ENCODE results near the gene CHD5. TPM values are rescaled to one million over a fixed set of nuclear protein-coding genes. Genes with fewer than 3 reads are reported as not detected.

The CHD5 gene
- total RNA-seq, 1 experiment from 2014 or later = 6.1 TPM

DNA sequence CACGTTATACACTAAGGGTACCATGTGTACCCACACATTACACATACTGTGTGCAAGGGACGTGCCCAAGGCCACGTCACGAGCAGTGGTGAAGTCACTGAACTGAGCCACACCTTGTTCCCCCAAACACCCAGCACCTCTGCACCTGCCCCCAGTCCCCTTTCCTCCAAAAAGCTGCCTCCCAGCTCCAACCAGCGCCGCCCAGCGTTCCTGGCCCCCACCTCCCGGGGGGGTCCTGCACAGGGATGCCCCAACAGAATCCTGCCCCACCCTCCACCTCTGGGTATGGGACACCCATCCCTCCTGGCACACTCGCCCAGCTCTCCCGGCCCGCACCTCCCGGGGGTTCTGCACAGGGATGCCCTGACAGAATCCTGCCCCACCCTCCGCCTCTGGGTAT, 54.1 kb downstream of the CHD5 start (continued):
- TF ChIP-seq REST (IDR thresholded peaks at IDR 0.05; ENCODE audit: low read depth) (no peak), POLR2A (IDR thresholded peaks at IDR 0.05; ENCODE audit: borderline replicate concordance, extremely low read depth, insufficient read depth, insufficient read length) (no peak), CBX3 (IDR thresholded peaks at IDR 0.05; ENCODE audit: low read depth) (no peak)

DNA sequence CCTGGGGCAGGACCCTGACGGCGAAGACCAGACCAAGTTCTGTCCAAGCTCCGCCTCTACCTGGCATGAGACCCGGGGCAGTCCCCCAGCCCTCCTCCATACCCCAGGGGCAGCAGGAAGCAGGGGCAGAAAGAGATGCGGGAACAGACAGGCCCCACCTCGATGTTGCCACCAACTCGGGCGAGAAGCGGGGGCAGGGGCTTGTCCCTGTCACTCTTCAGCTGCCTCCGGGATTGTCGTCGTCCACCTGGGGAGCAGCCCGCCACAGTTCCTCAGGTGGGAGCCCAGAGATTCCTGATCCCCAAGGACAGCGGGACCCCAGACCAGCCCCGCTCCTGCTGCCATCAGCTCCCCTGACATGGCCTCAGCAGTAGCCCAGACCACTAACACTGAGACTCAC, 54.8 kb downstream of the CHD5 start:
- Histone ChIP-seq H3K4me1 (ENCODE audit: control insufficient read depth in 1 of 2, insufficient read depth in 2 of 2, low read length in 2 of 2) (peaks cover 8 to 15% of the 10 kb centered on the region in 2 experiments; a peak in 3 of 4 replicates), H3K36me3 (ENCODE audit: control insufficient read depth in 1 of 2, insufficient read depth in 2 of 2, low read length in 2 of 2) (no peaks in the 10 kb centered on the region), H3K4me3 (replicated peaks in 1 of 2; ENCODE audit: low read depth in 1 of 2, low read length in 2 of 2) (no peak overlapping the region), H3K9ac (ENCODE audit: low read length) (no peak overlapping the region), H3K27me3 (ENCODE audit: insufficient read depth, low read length) (no peaks in the 10 kb centered on the region), H3K9me2 (ENCODE audit: insufficient read depth) (no peaks in the 10 kb centered on the region), H3K27ac (ENCODE audit: low read depth, low read length) (no peak overlapping the region), H3K9me3 (ENCODE audit: control insufficient read depth in 1 of 2, insufficient read depth in 1 of 2, low read depth in 1 of 2, low read length in 2 of 2) (no peaks in the 10 kb centered on the region), H3K79me2 (ENCODE audit: insufficient read depth, low read length) (no peaks in the 10 kb centered on the region), H4K20me1 (ENCODE audit: insufficient read depth) (no peaks in the 10 kb centered on the region), H2AFZ (ENCODE audit: low read depth, low read length, poor library complexity, severe bottlenecking) (no peak overlapping the region), H3K4me2 (ENCODE audit: low read length) (no peak overlapping the region)
- BruUV-seq (replicated peaks) = no TSS peak
- ChIA-PET POLR2A (no interaction called here), RAD21 (ENCODE audit: low non-redundant PET in 1 of 2, low total read pairs in 2 of 2, uncharacterized antibody in 2 of 2, unreplicated experiment in 2 of 2) (no interaction called here), CTCF (no interaction called here)
- DNase-seq (ENCODE audit: low read depth, low spot score) (no peak), ATAC-seq (no peak)
- TF ChIP-seq ZFX (IDR thresholded peaks at IDR 0.05) (no peak), ZNF274 (IDR thresholded peaks at IDR 0.05; ENCODE audit: low read depth, low read length) (no peak), EZH2phosphoT487 (IDR thresholded peaks at IDR 0.05; ENCODE audit: borderline replicate concordance) (no peak), SP1 (IDR thresholded peaks at IDR 0.05; ENCODE audit: low read depth) (no peak), CEBPB (IDR thresholded peaks at IDR 0.05; ENCODE audit: low read depth) (no peak), EZH2 (IDR thresholded peaks at IDR 0.05) (no peak), CBX3 (IDR thresholded peaks at IDR 0.05; ENCODE audit: low read depth) (no peak), RAD21 (IDR thresholded peaks at IDR 0.05; ENCODE audit: low read depth) (no peak), YY1 (IDR thresholded peaks at IDR 0.05; ENCODE audit: extremely low read depth, insufficient replicate concordance, low read depth, low read length) (no peak), POLR2AphosphoS5 (IDR thresholded peaks at IDR 0.05; ENCODE audit: low read depth, low read length) (no peak), JUND (IDR thresholded peaks at IDR 0.05) (no peak), POLR2A (IDR thresholded peaks at IDR 0.05; ENCODE audit: borderline replicate concordance, extremely low read depth, insufficient read depth, insufficient read length) (no peak), REST (IDR thresholded peaks at IDR 0.05; ENCODE audit: low read depth) (no peak), TCF7L2 (IDR thresholded peaks at IDR 0.05; ENCODE audit: borderline replicate concordance, extremely low read depth, insufficient read depth, insufficient read length) (no peak), SRF (IDR thresholded peaks at IDR 0.05; ENCODE audit: low read depth) (no peak)
- intact Hi-C loops (cut with micrococcal nuclease) = no loop called here
